GM15510 (cell line): ENCODE data around the gene SACM1L.

Source experiments
- POLR2A ChIP-seq: IDR thresholded peaks from 3 replicates; pipeline ENCODE4 v1.6.1; 2011; ENCODE audit warnings: borderline replicate concordance; ENCODE audit not compliant: insufficient read length; ENCODE audit errors: extremely low read depth

Gene SACM1L

GRCh38 chr3:45762647-45763302, 73.6 kb downstream of the SACM1L start:
- TF ChIP-seq POLR2A = no peak

GRCh38 chr3:45763303-45763675, 74.1 kb downstream of the SACM1L start:
- TF ChIP-seq POLR2A = no peak

GRCh38 chr3:45765266-45765851, 76.2 kb downstream of the SACM1L start:
- TF ChIP-seq POLR2A = no peak

- no peak for TF ChIP-seq POLR2A
Observed at GRCh38 chr3:45765958-45766357, 76.8 kb downstream of the SACM1L start.

GRCh38 chr3:45771166-45771775, 82.1 kb downstream of the SACM1L start:
- no peak for TF ChIP-seq POLR2A

- TF ChIP-seq POLR2A = no peak
Observed at GRCh38 chr3:45771831-45772230, 82.6 kb downstream of the SACM1L start.

- TF ChIP-seq POLR2A = no peak
Observed at GRCh38 chr3:45772341-45773035, 83.3 kb downstream of the SACM1L start.

- no peak for TF ChIP-seq POLR2A
Observed at GRCh38 chr3:45773072-45773471, 83.9 kb downstream of the SACM1L start.

GRCh38 chr3:45773714-45774449, 84.7 kb downstream of the SACM1L start:
- no peak for TF ChIP-seq POLR2A

GRCh38 chr3:45774581-45775521, 85.7 kb downstream of the SACM1L start:
- TF ChIP-seq POLR2A = no peak

GRCh38 chr3:45775571-45776300, 86.5 kb downstream of the SACM1L start:
- TF ChIP-seq POLR2A = no peak

GRCh38 chr3:45776301-45776595, 87.1 kb downstream of the SACM1L start:
- no peak for TF ChIP-seq POLR2A

GRCh38 chr3:45776611-45777010, 87.4 kb downstream of the SACM1L start:
- TF ChIP-seq POLR2A = no peak
